HepG2 (cell line): Measurements from ENCODE around the gene LENG1. TPM values are rescaled to one million over a fixed set of nuclear protein-coding genes. Genes with fewer than 3 reads are reported as not detected.
A peak's percentile ranks its signal among the peaks of the same experiment; 100 is the strongest.

Source experiments
- ATAC-seq: fragments of 200-7000 bp; cut with Tn5 transposase; 3 replicates; pipeline ENCODE4 v1.9.1; 2020; ENCODE audit warnings: mild to moderate bottlenecking, moderate library complexity
- BruUV-seq: library from RNA; stranded (reverse); fragments of 400-500 nt; replicated peaks from 2 replicates; lab custom pipeline; 2021; lab: Mats Ljungman, UMichigan
- CTCF ChIA-PET: fragments of 300-600 bp; formaldehyde crosslinking; extraction: SDS; loops from one replicate; lab custom pipeline; 2021; ENCODE audit warnings: low total read pairs, inconsistent platforms, low intra/inter-chr PET ratio; lab: Yijun Ruan, JAX
- POLR2A ChIA-PET: fragments of 350-600 bp; sonication (Branson Sonifier 250); formaldehyde crosslinking; loops from one replicate; lab custom pipeline; 2020; ENCODE audit warnings: antibody characterized with exemption, inconsistent platforms; lab: Yijun Ruan, JAX
- DNase-seq: peaks from one replicate; pipeline ENCODE4 v3.0.0-alpha.2; 2015; ENCODE audit warnings: low spot score
- FAIRE-seq: peaks from 3 replicates; lab custom pipeline; 2011; peaks lifted over from hg19 to GRCh38; lab: Jason Lieb, UNC
- H2AFZ ChIP-seq: one replicate; pipeline ENCODE4 v1.6.1; 2011; ENCODE audit warnings: low read length, inconsistent platforms
- H3K27ac ChIP-seq: fragments of 300-600 bp; 3 replicates; pipeline ENCODE4 v1.8.0; 2011; ENCODE audit warnings: mixed run types, mild to moderate bottlenecking, mixed read lengths, low read length, inconsistent platforms; ENCODE audit not compliant: insufficient read depth; ENCODE audit errors: extremely low read length
- H3K27me3 ChIP-seq, 2 experiments: fragments of 200-600 bp in 1 of 2; 2 replicates in 1 of 2; 3 replicates in 1 of 2; pipeline versions ENCODE4 v1.6.0 to v1.8.0; 2011; ENCODE audit warnings: low read length in 2 of 2, mild to moderate bottlenecking in 2 of 2, moderate library complexity in 2 of 2, inconsistent platforms in 1 of 2; ENCODE audit not compliant: insufficient read depth in 2 of 2, control insufficient read depth in 1 of 2
- H3K36me3 ChIP-seq, 2 experiments: fragments of 200-600 bp in 1 of 2; replicated peaks in 1 of 2; 2 replicates in 1 of 2; 3 replicates in 1 of 2; pipeline versions ENCODE4 v1.5.1 to v1.8.0; 2011; ENCODE audit warnings: low read length in 2 of 2, inconsistent platforms in 1 of 2; ENCODE audit not compliant: insufficient read depth in 2 of 2, control insufficient read depth in 1 of 2
- H3K4me1 ChIP-seq: 2 replicates; pipeline ENCODE4 v1.5.1; 2012; ENCODE audit warnings: low read length, inconsistent platforms; ENCODE audit not compliant: insufficient read depth
- H3K4me2 ChIP-seq: 2 replicates; pipeline ENCODE4 v1.6.0; 2011; ENCODE audit warnings: low read depth, low read length, inconsistent platforms
- H3K4me3 ChIP-seq, 3 experiments: fragments of 200-600 bp in 1 of 3; sonication (generic), shearing (Covaris generic) in 1 of 3; replicated peaks in 1 of 3; 2 replicates each; pipeline ENCODE4 v1.5.1; 2011 to 2016; ENCODE audit warnings: low read length in 3 of 3, inconsistent platforms in 2 of 3, low read depth in 2 of 3, mild to moderate bottlenecking in 2 of 3, control low read depth in 1 of 3, mixed read lengths in 1 of 3; ENCODE audit not compliant: insufficient read depth in 1 of 3
- H3K79me2 ChIP-seq: one replicate; pipeline ENCODE4 v1.6.1; 2011; ENCODE audit warnings: low read length, inconsistent platforms; ENCODE audit not compliant: insufficient read depth
- H3K9ac ChIP-seq: 2 replicates; pipeline ENCODE4 v1.6.0; 2011; ENCODE audit warnings: mild to moderate bottlenecking, low read depth, low read length, inconsistent platforms; ENCODE audit not compliant: insufficient read depth
- H3K9me3 ChIP-seq: 2 replicates; pipeline ENCODE4 v1.5.1; 2012; ENCODE audit warnings: mild to moderate bottlenecking, low read length
- H4K20me1 ChIP-seq: 2 replicates; pipeline ENCODE4 v1.6.0; 2011; ENCODE audit warnings: inconsistent platforms, mild to moderate bottlenecking, low read length, moderate library complexity; ENCODE audit not compliant: insufficient read depth
- HOXA3 ChIP-seq: sonication (generic); formaldehyde crosslinking; IDR thresholded peaks from 2 replicates; pipeline ENCODE4 v1.5.0; 2020; ENCODE audit warnings: missing genetic modification reagents
- ZNF33B ChIP-seq: sonication (generic); formaldehyde crosslinking; IDR thresholded peaks from 2 replicates; pipeline ENCODE4 v1.5.1; 2020; ENCODE audit warnings: mild to moderate bottlenecking, missing genetic modification reagents
- whole genome bisulfite sequencing: methylation state at CpG from one replicate; pipeline ENCODE4 v1.1.6; 2017; ENCODE audit warnings: low lambda C conversion rate; 5-methylcytosine and 5-hydroxymethylcytosine counted together
- in situ Hi-C: cut with HindIII; loops from 2 replicates; pipeline ENCODE4 v1.10.0; 2017; ENCODE audit warnings: low pct_unique_long_range_greater_than_20kb; ENCODE audit not compliant: extremely low pct_ligation_motif_present
- intact Hi-C: fragments of 100-400 bp; cut with micrococcal nuclease; formaldehyde crosslinking; loops from one replicate; pipeline ENCODE4 v1.10.0; 2022; ENCODE audit not compliant: unreplicated experiment
- polyA plus RNA-seq, 8 experiments: library from polyadenylated mRNA; depleted of rRNA in 3 of 8; stranded (reverse) in 7 of 8; unstranded in 1 of 8; fragments of >200 nt; fragmentation: Illumina TruSeq in 4 of 8; extraction: Trizol in 4 of 8; gene quantifications; 2 replicates each; pipeline versions ENCODE4 v1.2.1 to v1.2.3, GENCODE V29; 2011 to 2016; ENCODE audit warnings: low read depth in 4 of 8, missing spikeins in 1 of 8, mixed read lengths in 1 of 8; ENCODE audit not compliant: insufficient read depth in 1 of 8
- total RNA-seq, 5 experiments: library from RNA; depleted of rRNA; stranded (reverse); fragments of >200 nt; fragmentation: Illumina TruSeq; extraction: Trizol; gene quantifications; 2 replicates each; pipeline ENCODE4 v1.2.3, GENCODE V29; 2016; ENCODE audit warnings: low read depth in 1 of 5
- TF ChIP-seq, protein P1 (sequence below): sonication (generic); formaldehyde crosslinking; IDR thresholded peaks from 2 replicates; pipeline ENCODE4 v1.5.1; 2020; ENCODE audit warnings: mild to moderate bottlenecking, missing genetic modification reagents, moderate library complexity
- TF ChIP-seq, protein P2 (sequence below): sonication (generic); formaldehyde crosslinking; IDR thresholded peaks from 2 replicates; pipeline ENCODE4 v1.4.0; 2020; ENCODE audit warnings: missing genetic modification reagents

LENG1 gene
- total and polyA plus RNA-seq, 2 of the 13 experiments (the other 11 are each of a cell fraction or from before 2014, with no cell fraction given): 1.8 to 3.8 TPM

DNA sequence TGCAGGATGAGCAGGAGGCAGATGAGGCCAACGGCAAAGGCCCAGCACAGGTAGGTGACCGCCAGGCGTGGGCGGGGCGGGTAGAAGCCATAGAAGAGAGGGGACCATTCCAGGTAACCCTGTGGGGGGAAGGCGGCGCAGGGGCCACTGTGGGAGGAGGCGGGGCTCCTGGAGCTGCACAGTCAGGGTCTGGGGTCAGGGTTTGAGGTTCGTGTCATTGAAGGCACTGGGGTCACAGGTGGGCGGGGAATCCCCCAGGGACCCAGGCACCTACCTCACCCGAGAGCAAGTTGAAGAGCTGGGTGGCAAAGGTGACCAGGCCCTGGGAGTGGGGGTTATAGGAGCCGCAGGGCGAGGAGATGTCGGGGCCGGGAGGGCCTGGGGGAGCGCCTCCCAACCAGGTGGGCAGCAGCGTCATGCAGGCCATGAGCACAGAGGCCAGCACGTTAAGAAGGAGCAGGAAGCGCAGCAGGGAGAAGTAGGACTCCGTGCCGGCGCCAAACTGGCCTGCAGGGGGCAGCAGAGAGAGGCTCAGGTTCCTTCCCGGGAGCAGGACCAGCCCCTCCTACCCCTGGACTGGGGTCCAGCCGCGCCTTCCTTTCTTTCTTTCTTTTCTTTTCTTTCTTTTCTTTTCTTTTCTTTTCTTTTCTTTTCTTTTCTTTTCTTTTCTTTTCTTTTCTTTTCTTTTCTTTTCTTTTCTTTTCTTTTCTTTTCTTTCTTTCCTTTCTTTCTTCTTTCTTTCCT is 8.8 kb upstream of the LENG1 start (continued):
- TF ChIP-seq, protein P1, sequence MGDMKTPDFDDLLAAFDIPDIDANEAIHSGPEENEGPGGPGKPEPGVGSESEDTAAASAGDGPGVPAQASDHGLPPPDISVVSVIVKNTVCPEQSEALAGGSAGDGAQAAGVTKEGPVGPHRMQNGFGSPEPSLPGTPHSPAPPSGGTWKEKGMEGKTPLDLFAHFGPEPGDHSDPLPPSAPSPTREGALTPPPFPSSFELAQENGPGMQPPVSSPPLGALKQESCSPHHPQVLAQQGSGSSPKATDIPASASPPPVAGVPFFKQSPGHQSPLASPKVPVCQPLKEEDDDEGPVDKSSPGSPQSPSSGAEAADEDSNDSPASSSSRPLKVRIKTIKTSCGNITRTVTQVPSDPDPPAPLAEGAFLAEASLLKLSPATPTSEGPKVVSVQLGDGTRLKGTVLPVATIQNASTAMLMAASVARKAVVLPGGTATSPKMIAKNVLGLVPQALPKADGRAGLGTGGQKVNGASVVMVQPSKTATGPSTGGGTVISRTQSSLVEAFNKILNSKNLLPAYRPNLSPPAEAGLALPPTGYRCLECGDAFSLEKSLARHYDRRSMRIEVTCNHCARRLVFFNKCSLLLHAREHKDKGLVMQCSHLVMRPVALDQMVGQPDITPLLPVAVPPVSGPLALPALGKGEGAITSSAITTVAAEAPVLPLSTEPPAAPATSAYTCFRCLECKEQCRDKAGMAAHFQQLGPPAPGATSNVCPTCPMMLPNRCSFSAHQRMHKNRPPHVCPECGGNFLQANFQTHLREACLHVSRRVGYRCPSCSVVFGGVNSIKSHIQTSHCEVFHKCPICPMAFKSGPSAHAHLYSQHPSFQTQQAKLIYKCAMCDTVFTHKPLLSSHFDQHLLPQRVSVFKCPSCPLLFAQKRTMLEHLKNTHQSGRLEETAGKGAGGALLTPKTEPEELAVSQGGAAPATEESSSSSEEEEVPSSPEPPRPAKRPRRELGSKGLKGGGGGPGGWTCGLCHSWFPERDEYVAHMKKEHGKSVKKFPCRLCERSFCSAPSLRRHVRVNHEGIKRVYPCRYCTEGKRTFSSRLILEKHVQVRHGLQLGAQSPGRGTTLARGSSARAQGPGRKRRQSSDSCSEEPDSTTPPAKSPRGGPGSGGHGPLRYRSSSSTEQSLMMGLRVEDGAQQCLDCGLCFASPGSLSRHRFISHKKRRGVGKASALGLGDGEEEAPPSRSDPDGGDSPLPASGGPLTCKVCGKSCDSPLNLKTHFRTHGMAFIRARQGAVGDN (CRISPR knock-in tag): peak; percentile 35

DNA sequence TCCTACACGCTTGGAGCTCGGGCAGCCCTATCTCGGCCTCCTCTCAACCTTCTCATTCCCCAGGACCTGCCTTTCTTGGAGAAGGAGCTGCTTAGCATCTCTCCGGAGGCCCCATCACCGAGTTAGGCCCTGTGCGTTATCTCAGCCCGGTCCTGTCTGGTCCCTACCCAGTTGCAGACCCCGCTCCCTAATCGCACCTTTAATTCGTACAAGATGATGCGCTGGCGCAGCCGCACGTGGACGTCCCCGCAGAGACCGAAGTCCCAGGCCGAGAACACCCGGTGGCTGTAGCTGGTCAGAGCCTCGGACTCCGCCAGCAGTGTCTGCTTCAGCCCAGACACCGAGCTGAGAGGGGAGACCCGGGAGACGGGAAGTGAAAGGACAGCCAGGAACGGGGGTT is 5.7 kb upstream of the LENG1 start:
- CTCF ChIA-PET: no interaction called here
- WGBS: 79% methylated on average over 25 of the region's 25 CpGs

More for the DNA sequence above, 5.7 kb upstream of the LENG1 start:
- POLR2A ChIA-PET: interaction anchor here (1.9 kb wide), 1 partner anchor 24 kb away, joined by 4 read pairs; the partner anchor contains the start of gene MBOAT7
- H3K4me2 ChIP-seq: no peak overlapping the region
- no peak overlapping the region for H3K27ac ChIP-seq
- peaks cover 3% of the 10 kb centered on the region for H3K79me2 ChIP-seq
- no peaks in the 10 kb centered on the region for H4K20me1 ChIP-seq
- BruUV-seq: no TSS peak
- TF ChIP-seq HOXA3 (0 out of 2 replicates have a peak, but pooled peaks have one; percentile 13), ZNF33B (CRISPR knock-in tag) (no peak)
- TF ChIP-seq, protein P2, sequence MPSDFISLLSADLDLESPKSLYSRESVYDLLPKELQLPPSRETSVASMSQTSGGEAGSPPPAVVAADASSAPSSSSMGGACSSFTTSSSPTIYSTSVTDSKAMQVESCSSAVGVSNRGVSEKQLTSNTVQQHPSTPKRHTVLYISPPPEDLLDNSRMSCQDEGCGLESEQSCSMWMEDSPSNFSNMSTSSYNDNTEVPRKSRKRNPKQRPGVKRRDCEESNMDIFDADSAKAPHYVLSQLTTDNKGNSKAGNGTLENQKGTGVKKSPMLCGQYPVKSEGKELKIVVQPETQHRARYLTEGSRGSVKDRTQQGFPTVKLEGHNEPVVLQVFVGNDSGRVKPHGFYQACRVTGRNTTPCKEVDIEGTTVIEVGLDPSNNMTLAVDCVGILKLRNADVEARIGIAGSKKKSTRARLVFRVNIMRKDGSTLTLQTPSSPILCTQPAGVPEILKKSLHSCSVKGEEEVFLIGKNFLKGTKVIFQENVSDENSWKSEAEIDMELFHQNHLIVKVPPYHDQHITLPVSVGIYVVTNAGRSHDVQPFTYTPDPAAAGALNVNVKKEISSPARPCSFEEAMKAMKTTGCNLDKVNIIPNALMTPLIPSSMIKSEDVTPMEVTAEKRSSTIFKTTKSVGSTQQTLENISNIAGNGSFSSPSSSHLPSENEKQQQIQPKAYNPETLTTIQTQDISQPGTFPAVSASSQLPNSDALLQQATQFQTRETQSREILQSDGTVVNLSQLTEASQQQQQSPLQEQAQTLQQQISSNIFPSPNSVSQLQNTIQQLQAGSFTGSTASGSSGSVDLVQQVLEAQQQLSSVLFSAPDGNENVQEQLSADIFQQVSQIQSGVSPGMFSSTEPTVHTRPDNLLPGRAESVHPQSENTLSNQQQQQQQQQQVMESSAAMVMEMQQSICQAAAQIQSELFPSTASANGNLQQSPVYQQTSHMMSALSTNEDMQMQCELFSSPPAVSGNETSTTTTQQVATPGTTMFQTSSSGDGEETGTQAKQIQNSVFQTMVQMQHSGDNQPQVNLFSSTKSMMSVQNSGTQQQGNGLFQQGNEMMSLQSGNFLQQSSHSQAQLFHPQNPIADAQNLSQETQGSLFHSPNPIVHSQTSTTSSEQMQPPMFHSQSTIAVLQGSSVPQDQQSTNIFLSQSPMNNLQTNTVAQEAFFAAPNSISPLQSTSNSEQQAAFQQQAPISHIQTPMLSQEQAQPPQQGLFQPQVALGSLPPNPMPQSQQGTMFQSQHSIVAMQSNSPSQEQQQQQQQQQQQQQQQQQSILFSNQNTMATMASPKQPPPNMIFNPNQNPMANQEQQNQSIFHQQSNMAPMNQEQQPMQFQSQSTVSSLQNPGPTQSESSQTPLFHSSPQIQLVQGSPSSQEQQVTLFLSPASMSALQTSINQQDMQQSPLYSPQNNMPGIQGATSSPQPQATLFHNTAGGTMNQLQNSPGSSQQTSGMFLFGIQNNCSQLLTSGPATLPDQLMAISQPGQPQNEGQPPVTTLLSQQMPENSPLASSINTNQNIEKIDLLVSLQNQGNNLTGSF (CRISPR knock-in tag): 0 out of 2 replicates have a peak, but pooled peaks have one; percentile 16
- DNase-seq (no peak), ATAC-seq (no peak), FAIRE-seq (no peak)
- H3K4me1 ChIP-seq: 0 out of 2 replicates have a peak, but pooled peaks cover 5% of the 10 kb centered on the region
- in situ Hi-C loops (no loop called here), intact Hi-C loops (no loop called here)
- no peaks in the 10 kb centered on the region for H3K36me3 ChIP-seq
- H3K4me3 ChIP-seq: no peak overlapping the region
- H3K9me3 ChIP-seq: no peaks in the 10 kb centered on the region
- H2AFZ ChIP-seq: no peak overlapping the region
- H3K9ac ChIP-seq: no peak overlapping the region
- H3K27me3 ChIP-seq: no peaks in the 10 kb centered on the region; a peak in 1 of 5 replicates
